Liver (tissue), 9 donors: ENCODE measurements around the gene DEGS1. TPM values are rescaled to one million over a fixed set of nuclear protein-coding genes. Genes with fewer than 3 reads are reported as not detected.

ENCODE experiments used
- DNase-seq: peaks from one replicate; pipeline ENCODE4 v3.0.0-alpha.2; 2017; ENCODE audit warnings: low spot score
- H3K27ac ChIP-seq, 2 donors: one replicate each; pipeline ENCODE4 v1.7.0; 2013; ENCODE audit warnings: inconsistent platforms in 2 of 2, low read length in 2 of 2, control low read depth in 1 of 2, low read depth in 1 of 2, mild to moderate bottlenecking in 1 of 2
- H3K27me3 ChIP-seq, 4 donors: one replicate each; pipeline versions ENCODE4 v1.6.1 to v1.7.0; 2013; ENCODE audit warnings: low read length in 3 of 4, inconsistent platforms in 1 of 4, mild to moderate bottlenecking in 1 of 4, moderate library complexity in 1 of 4; ENCODE audit not compliant: control insufficient read depth in 4 of 4, insufficient read depth in 4 of 4
- H3K36me3 ChIP-seq, 4 donors: one replicate each; pipeline versions ENCODE4 v1.6.1 to v1.7.0; 2013; ENCODE audit warnings: low read length in 3 of 4, mild to moderate bottlenecking in 3 of 4, low read depth in 1 of 4, moderate library complexity in 1 of 4; ENCODE audit not compliant: control insufficient read depth in 4 of 4, insufficient read depth in 3 of 4
- H3K4me1 ChIP-seq, 4 donors: one replicate each; pipeline versions ENCODE4 v1.6.1 to v1.7.0; 2013; ENCODE audit warnings: low read length in 3 of 4, mild to moderate bottlenecking in 3 of 4, moderate library complexity in 1 of 4; ENCODE audit not compliant: control insufficient read depth in 4 of 4, insufficient read depth in 4 of 4
- H3K4me3 ChIP-seq, 3 donors: one replicate each; pipeline versions ENCODE4 v1.6.1 to v1.7.0; 2013; ENCODE audit warnings: low read length in 3 of 3, control low read depth in 1 of 3, low read depth in 1 of 3, mild to moderate bottlenecking in 1 of 3
- H3K9ac ChIP-seq, 2 donors: one replicate each; pipeline ENCODE4 v1.7.0; 2013; ENCODE audit warnings: low read length in 2 of 2, mild to moderate bottlenecking in 2 of 2, moderate library complexity in 2 of 2, control low read depth in 1 of 2, low read depth in 1 of 2
- H3K9me3 ChIP-seq, 4 donors: one replicate each; pipeline versions ENCODE4 v1.6.1 to v1.7.0; 2013; ENCODE audit warnings: low read length in 3 of 4; ENCODE audit not compliant: control insufficient read depth in 4 of 4
- ATF3 ChIP-seq: IDR thresholded peaks from 2 replicates; pipeline ENCODE4 v1.6.1; 2016; ENCODE audit warnings: antibody characterized with exemption
- CTCF ChIP-seq: fragments of 150-350 bp; IDR thresholded peaks from 2 replicates; pipeline ENCODE4 v1.5.1; 2017; ENCODE audit warnings: improper control_type of control experiment, low read depth, low read length; ENCODE audit not compliant: missing input control
- EGR1 ChIP-seq, 2 donors: IDR thresholded peaks; 2 replicates each; pipeline ENCODE4 v1.6.1; 2016 to 2018; ENCODE audit warnings: antibody characterized with exemption in 2 of 2, low read depth in 2 of 2
- FOXA1 ChIP-seq: IDR thresholded peaks from 2 replicates; pipeline ENCODE4 v1.6.1; 2016; ENCODE audit warnings: antibody characterized with exemption
- FOXA2 ChIP-seq: IDR thresholded peaks from 2 replicates; pipeline ENCODE4 v1.6.1; 2016; ENCODE audit warnings: antibody characterized with exemption
- GABPA ChIP-seq, 2 donors: IDR thresholded peaks in 1 of 2; conservative IDR thresholded peaks in 1 of 2; 2 replicates each; pipeline ENCODE4 v1.6.1; 2016; ENCODE audit warnings: antibody characterized with exemption in 2 of 2, mild to moderate bottlenecking in 1 of 2, moderate library complexity in 1 of 2
- HNF4G ChIP-seq: IDR thresholded peaks from 2 replicates; pipeline ENCODE4 v1.6.1; 2016; ENCODE audit warnings: antibody characterized with exemption
- JUND ChIP-seq, 2 donors: IDR thresholded peaks; 2 replicates each; pipeline ENCODE4 v1.6.1; 2016; ENCODE audit warnings: antibody characterized with exemption in 2 of 2
- MAX ChIP-seq: IDR thresholded peaks from 2 replicates; pipeline ENCODE4 v1.6.1; 2016; ENCODE audit warnings: antibody characterized with exemption
- NR2F2 ChIP-seq: IDR thresholded peaks from 2 replicates; pipeline ENCODE4 v1.6.1; 2016; ENCODE audit warnings: antibody characterized with exemption
- RAD21 ChIP-seq, 2 donors: IDR thresholded peaks; 2 replicates each; pipeline ENCODE4 v1.6.1; 2016; ENCODE audit warnings: antibody characterized with exemption in 2 of 2, mild to moderate bottlenecking in 2 of 2
- REST ChIP-seq: IDR thresholded peaks from 2 replicates; pipeline ENCODE4 v1.6.1; 2016; ENCODE audit warnings: antibody characterized with exemption, mild to moderate bottlenecking
- RXRA ChIP-seq, 2 donors: IDR thresholded peaks; 2 replicates each; pipeline ENCODE4 v1.6.1; 2017 to 2018; ENCODE audit warnings: antibody characterized with exemption in 2 of 2, mild to moderate bottlenecking in 1 of 2
- SP1 ChIP-seq: IDR thresholded peaks from 2 replicates; pipeline ENCODE4 v1.6.1; 2018; ENCODE audit warnings: antibody characterized with exemption, mild to moderate bottlenecking
- TAF1 ChIP-seq: conservative IDR thresholded peaks from 2 replicates; pipeline ENCODE4 v1.6.1; 2016; ENCODE audit warnings: antibody characterized with exemption, mild to moderate bottlenecking
- YY1 ChIP-seq: IDR thresholded peaks from 2 replicates; pipeline ENCODE4 v1.6.1; 2016; ENCODE audit warnings: antibody characterized with exemption, mild to moderate bottlenecking
- ZBTB33 ChIP-seq: IDR thresholded peaks from 2 replicates; pipeline ENCODE4 v1.6.1; 2016; ENCODE audit warnings: antibody characterized with exemption
- WGBS: extraction: QIAGEN DNeasy Blood & Tissue Kit; methylation state at CpG from one replicate; pipeline ENCODE4 v1.1.7; 2013; 5-methylcytosine and 5-hydroxymethylcytosine counted together
- polyA plus RNA-seq, 2 donors: library from polyadenylated mRNA; stranded (reverse) in 1 of 2; unstranded in 1 of 2; fragments of 200-250 nt in 1 of 2; fragments of >200 nt in 1 of 2; fragmentation: Nextera tagmentation in 1 of 2; extraction: Ambion mirVana in 1 of 2; gene quantifications; one replicate each; pipeline versions ENCODE4 v1.2.1 to v1.2.3, GENCODE V29; 2013 to 2015
- total RNA-seq, 2 donors: library from RNA; depleted of rRNA; stranded (reverse); fragments of >200 nt; gene quantifications; one replicate each; pipeline ENCODE4 v1.2.3, GENCODE V29; 2014
- donor health status: healthy.
- donor health status: healthy.
- donor health status: healthy.
- donor health status: healthy.
- donor health status: healthy.

Gene DEGS1
- 10 to 100 TPM; 22.7 to 26.7 TPM for total RNA-seq
- polyA plus RNA-seq: 10 to 100 TPM; 21.7 to 22.6 TPM

GRCh38 chr1:224182866-224183590 is at the start of gene DEGS1:
DEGS1 (plus strand) TSS chr1:224183240; CDS start chr1:224183337, 97 bp downstream.
- H3K4me1 ChIP-seq: peaks cover 2 to 17% (median 10%) of the 10 kb centered on the region in 4 donors
- H3K36me3 ChIP-seq: no peaks in the 10 kb centered on the region
- H3K4me3 ChIP-seq: peak within 1 kb of the TSS; percentile 56 to 98 (median 84)
- TF ChIP-seq ZBTB33 (no peak), GABPA (IDR thresholded peaks at IDR 0.05 in 1 of 2, conservative IDR thresholded peaks at IDR 0.05 in 1 of 2) (no peak), YY1 (no peak), RAD21 (IDR thresholded peaks at IDR 0.05) (peak in 1 of 2 donors; percentile 13), EGR1 (IDR thresholded peaks at IDR 0.05; ENCODE audit: low read depth in 2 of 2) (no peak), MAX (no peak)
- under 1% methylated on average over 94 of the region's 94 CpGs for WGBS
- peak within 1 kb of the TSS; percentile 76 to 95 for H3K27ac ChIP-seq
- H3K9me3 ChIP-seq: no peaks in the 10 kb centered on the region
- H3K27me3 ChIP-seq: no peaks in the 10 kb centered on the region
- DNase-seq: peak; percentile 89
- peak within 1 kb of the TSS; percentile 78 to 89 for H3K9ac ChIP-seq

- no peak overlapping the region for H3K4me3 ChIP-seq
- H3K27ac ChIP-seq: no peak overlapping the region
- H3K9ac ChIP-seq: no peak overlapping the region
- H3K36me3 ChIP-seq: peaks cover 5 to 36% (median 24%) of the 10 kb centered on the region in 4 donors
- H3K27me3 ChIP-seq: no peaks in the 10 kb centered on the region
- no peak for DNase-seq
- H3K4me1 ChIP-seq: peaks cover 3 to 13% (median 9%) of the 10 kb centered on the region in 4 donors
- WGBS: 93% methylated on average over 5 of the region's 5 CpGs
- no peaks in the 10 kb centered on the region for H3K9me3 ChIP-seq
- TF ChIP-seq FOXA1: no peak
- TF ChIP-seq YY1: no peak
- TF ChIP-seq FOXA2: no peak
- TF ChIP-seq HNF4G: no peak
- no peak for TF ChIP-seq RXRA (IDR thresholded peaks at IDR 0.05)
- no peak for TF ChIP-seq SP1
- no peak for TF ChIP-seq TAF1
- TF ChIP-seq CTCF: no peak
- TF ChIP-seq ATF3: no peak
- no peak for TF ChIP-seq JUND (IDR thresholded peaks at IDR 0.05)
- no peak for TF ChIP-seq GABPA (IDR thresholded peaks at IDR 0.05 in 1 of 2, conservative IDR thresholded peaks at IDR 0.05 in 1 of 2)
- no peak for TF ChIP-seq REST
- TF ChIP-seq RAD21 (IDR thresholded peaks at IDR 0.05): no peak
- TF ChIP-seq ZBTB33: no peak
- TF ChIP-seq NR2F2: no peak
- TF ChIP-seq MAX: no peak
These were observed 49.2 kb upstream of the DEGS1 start for GRCh38 chr1:224133741-224134299.
